ENCODE data around the gene TMC2. TPM values are rescaled to one million over a fixed set of nuclear protein-coding genes. Genes with fewer than 3 reads are reported as not detected.

Gene TMC2
- total RNA-seq, 1 experiment from 2014 or later, result not detected

DNA sequence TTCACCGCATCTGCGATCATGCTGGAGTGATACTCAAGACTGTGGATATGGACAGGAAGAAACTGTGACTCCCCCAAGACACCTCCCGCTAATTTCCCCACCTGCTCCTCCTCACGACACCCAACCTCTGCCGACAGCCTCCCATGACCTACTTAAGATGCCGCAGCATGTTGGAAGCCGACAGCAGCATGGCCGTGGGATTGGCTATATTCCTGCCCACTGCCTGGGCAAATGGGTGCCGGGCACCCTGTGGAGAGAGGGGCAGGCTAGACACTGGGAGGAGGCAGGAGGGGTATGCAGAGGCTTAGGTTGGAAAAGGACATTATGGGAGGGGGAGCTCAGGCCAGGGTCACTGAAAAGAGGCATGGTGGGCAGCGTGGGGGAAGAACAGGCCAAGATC, 123.2 kb downstream of the TMC2 start (continued):
- TF ChIP-seq, protein P1, sequence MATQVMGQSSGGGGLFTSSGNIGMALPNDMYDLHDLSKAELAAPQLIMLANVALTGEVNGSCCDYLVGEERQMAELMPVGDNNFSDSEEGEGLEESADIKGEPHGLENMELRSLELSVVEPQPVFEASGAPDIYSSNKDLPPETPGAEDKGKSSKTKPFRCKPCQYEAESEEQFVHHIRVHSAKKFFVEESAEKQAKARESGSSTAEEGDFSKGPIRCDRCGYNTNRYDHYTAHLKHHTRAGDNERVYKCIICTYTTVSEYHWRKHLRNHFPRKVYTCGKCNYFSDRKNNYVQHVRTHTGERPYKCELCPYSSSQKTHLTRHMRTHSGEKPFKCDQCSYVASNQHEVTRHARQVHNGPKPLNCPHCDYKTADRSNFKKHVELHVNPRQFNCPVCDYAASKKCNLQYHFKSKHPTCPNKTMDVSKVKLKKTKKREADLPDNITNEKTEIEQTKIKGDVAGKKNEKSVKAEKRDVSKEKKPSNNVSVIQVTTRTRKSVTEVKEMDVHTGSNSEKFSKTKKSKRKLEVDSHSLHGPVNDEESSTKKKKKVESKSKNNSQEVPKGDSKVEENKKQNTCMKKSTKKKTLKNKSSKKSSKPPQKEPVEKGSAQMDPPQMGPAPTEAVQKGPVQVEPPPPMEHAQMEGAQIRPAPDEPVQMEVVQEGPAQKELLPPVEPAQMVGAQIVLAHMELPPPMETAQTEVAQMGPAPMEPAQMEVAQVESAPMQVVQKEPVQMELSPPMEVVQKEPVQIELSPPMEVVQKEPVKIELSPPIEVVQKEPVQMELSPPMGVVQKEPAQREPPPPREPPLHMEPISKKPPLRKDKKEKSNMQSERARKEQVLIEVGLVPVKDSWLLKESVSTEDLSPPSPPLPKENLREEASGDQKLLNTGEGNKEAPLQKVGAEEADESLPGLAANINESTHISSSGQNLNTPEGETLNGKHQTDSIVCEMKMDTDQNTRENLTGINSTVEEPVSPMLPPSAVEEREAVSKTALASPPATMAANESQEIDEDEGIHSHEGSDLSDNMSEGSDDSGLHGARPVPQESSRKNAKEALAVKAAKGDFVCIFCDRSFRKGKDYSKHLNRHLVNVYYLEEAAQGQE (IDR thresholded peaks at IDR 0.05; ENCODE audit: insufficient read depth in 1 of 2, low read depth in 2 of 2, low read length in 1 of 2), result no peak

DNA sequence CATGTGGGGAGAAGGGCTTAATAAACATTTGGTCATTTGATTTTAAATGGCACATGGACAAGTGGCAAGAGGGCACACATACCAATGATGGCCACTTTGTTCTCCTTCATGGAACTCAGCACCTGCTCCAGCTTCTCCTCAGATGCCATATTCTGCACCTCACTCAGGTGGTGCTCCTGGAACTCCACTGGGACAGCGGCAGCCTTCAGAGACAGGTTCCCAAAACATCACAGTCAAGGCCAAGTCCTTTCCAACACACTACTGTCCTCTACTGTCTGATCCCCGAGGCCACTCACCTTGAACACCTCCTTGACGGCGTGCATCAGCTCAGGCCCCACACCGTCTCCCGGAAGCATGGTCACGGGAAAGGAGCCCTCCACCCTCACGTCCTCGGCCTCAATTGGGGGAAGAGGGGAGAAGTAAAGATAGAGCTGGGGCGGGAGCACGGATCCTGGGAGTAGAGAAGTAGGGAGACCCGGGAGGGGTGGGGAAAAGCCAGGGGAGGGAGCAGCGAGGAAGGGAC, 127.1 kb downstream of the TMC2 start:
- peaks cover 9% of the 10 kb centered on the region for H3K4me1 ChIP-seq (ENCODE audit: control insufficient read depth, insufficient read depth, low read length)
- TSS peak; percentile 74 for BruUV-seq (replicated peaks)
- H3K4me3 ChIP-seq (ENCODE audit: low read depth in 2 of 2, low read length in 2 of 2), result peak overlapping the region; percentile 65 to 97
- ATAC-seq (peak; percentile 8; the same call in 1 of the 2 replicates), DNase-seq (ENCODE audit: low read depth, low spot score) (no peak)
- CTCF ChIA-PET, result no interaction called here
- peaks cover 9% of the 10 kb centered on the region; the same call in 1 of the 2 replicates for H3K36me3 ChIP-seq (ENCODE audit: control insufficient read depth, insufficient read depth, low read length)
- peak overlapping the region; percentile 99 for H3K27ac ChIP-seq (ENCODE audit: low read length)
- in situ Hi-C loops (cut with HindIII; ENCODE audit: low pct_unique_long_range_greater_than_20kb, low sequenced_read_pairs) (no loop called here), intact Hi-C loops (cut with micrococcal nuclease; ENCODE audit: unreplicated experiment) (no loop called here)
- POLR2A ChIA-PET, result interaction anchor here (0.8 kb wide), 1 partner anchor 10 kb away, joined by 3 read pairs; no protein-coding TSS in a partner anchor
- no peaks in the 10 kb centered on the region for H3K27me3 ChIP-seq (ENCODE audit: control insufficient read depth, insufficient read depth, low read length)
- H3K9me3 ChIP-seq (ENCODE audit: control insufficient read depth, insufficient read depth, low read depth, low read length), result no peaks in the 10 kb centered on the region
- no peak for TF ChIP-seq SIN3A (IDR thresholded peaks at IDR 0.05; ENCODE audit: borderline replicate concordance, insufficient read depth, low read depth, low read length)
- no peak for TF ChIP-seq POLR2AphosphoS5 (IDR thresholded peaks at IDR 0.05; ENCODE audit: low read depth, low read length)
- TF ChIP-seq, protein P1 (IDR thresholded peaks at IDR 0.05; ENCODE audit: insufficient read depth in 1 of 2, low read depth in 2 of 2, low read length in 1 of 2), result no peak
- TF ChIP-seq, protein P2, sequence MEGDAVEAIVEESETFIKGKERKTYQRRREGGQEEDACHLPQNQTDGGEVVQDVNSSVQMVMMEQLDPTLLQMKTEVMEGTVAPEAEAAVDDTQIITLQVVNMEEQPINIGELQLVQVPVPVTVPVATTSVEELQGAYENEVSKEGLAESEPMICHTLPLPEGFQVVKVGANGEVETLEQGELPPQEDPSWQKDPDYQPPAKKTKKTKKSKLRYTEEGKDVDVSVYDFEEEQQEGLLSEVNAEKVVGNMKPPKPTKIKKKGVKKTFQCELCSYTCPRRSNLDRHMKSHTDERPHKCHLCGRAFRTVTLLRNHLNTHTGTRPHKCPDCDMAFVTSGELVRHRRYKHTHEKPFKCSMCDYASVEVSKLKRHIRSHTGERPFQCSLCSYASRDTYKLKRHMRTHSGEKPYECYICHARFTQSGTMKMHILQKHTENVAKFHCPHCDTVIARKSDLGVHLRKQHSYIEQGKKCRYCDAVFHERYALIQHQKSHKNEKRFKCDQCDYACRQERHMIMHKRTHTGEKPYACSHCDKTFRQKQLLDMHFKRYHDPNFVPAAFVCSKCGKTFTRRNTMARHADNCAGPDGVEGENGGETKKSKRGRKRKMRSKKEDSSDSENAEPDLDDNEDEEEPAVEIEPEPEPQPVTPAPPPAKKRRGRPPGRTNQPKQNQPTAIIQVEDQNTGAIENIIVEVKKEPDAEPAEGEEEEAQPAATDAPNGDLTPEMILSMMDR (IDR thresholded peaks at IDR 0.05), result no peak
- TF ChIP-seq TCF7L2 (IDR thresholded peaks at IDR 0.05; ENCODE audit: low read depth, low read length), result no peak
